Natural killer cell treated with Interleukin-12 subunit alpha and Interleukin-12 subunit beta and Interleukin-15 and Interleukin-18, amount 100 ng/mL, for 72 hours (primary cell): ENCODE measurements around the gene NFAT5. TPM values are rescaled to one million over a fixed set of nuclear protein-coding genes. Genes with fewer than 3 reads are reported as not detected.

Experiments used
- ATAC-seq, 2 donors: fragments of 150-1000 bp; cut with Tn5 transposase in 1 of 2; sonication (Bioruptor Pico), chemical (Tn5 transposase) in 1 of 2; 2 replicates each; pipeline ENCODE4 v1.10.0; 2021
- DNase-seq: peaks from one replicate; pipeline ENCODE4 v3.0.0; 2022; ENCODE audit warnings: low spot score
- H3K27ac Mint-ChIP-seq, 2 donors: 1 replicate in 1 of 2; 2 replicates in 1 of 2; pipeline ENCODE4 v1.8.0; 2022; ENCODE audit warnings: mixed read lengths in 2 of 2, mild to moderate bottlenecking in 1 of 2, moderate library complexity in 1 of 2
- H3K27me3 Mint-ChIP-seq, 2 donors: 1 replicate in 1 of 2; 2 replicates in 1 of 2; pipeline ENCODE4 v1.8.0; 2022; ENCODE audit warnings: mixed read lengths in 2 of 2
- H3K36me3 Mint-ChIP-seq: one replicate; pipeline ENCODE4 v1.8.0; 2022; ENCODE audit warnings: mixed read lengths
- H3K4me1 Mint-ChIP-seq, 2 donors: 1 replicate in 1 of 2; 2 replicates in 1 of 2; pipeline ENCODE4 v1.8.0; 2022; ENCODE audit warnings: low read depth in 2 of 2, mixed read lengths in 2 of 2, mild to moderate bottlenecking in 1 of 2
- H3K4me3 Mint-ChIP-seq: one replicate; pipeline ENCODE4 v1.8.0; 2022; ENCODE audit warnings: mixed read lengths
- H3K9me3 Mint-ChIP-seq: 2 replicates; pipeline ENCODE4 v1.8.0; 2022; ENCODE audit warnings: mixed read lengths
- total RNA-seq, 2 donors: library from RNA; stranded (reverse); gene quantifications; one replicate each; pipeline ENCODE4 v1.2.3, GENCODE V29; 2022

The NFAT5 gene
- total RNA-seq, 2 donors from 2014 or later = 106 to 152 TPM

DNA sequence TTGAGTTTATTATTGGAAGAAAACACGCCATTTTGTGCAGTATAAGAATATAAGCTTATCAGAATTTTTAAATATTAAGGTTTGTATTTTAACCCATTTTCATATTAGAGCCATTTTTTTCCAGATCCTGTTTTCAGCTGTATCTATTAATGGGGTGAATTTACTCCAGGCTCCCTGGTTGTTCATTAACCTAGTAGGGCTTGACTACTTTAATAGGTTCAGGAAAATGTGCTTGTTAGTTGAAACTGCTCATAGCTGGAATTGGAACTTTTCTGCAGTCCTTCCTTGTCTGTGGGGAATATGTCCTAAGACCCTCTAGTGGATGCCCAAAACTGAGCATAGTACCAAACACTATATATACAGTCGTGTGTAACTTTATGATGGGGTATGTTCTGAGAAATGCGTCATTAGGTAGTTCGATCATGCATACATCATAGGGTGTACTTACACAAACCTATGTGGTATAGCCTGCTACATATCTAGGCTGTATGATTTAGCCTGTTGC, 28.0 kb downstream of the NFAT5 start:
- ATAC-seq = no peak
- H3K27me3 Mint-ChIP-seq = no peaks in the 10 kb centered on the region
- H3K36me3 Mint-ChIP-seq = no peaks in the 10 kb centered on the region
- no peak overlapping the region for H3K4me3 Mint-ChIP-seq
- H3K9me3 Mint-ChIP-seq = no peaks in the 10 kb centered on the region
- no peak for DNase-seq
- H3K4me1 Mint-ChIP-seq = peaks cover 23 to 32% of the 10 kb centered on the region in 2 donors
- H3K27ac Mint-ChIP-seq = peak overlapping the region in 1 of 2 donors; percentile 47

DNA sequence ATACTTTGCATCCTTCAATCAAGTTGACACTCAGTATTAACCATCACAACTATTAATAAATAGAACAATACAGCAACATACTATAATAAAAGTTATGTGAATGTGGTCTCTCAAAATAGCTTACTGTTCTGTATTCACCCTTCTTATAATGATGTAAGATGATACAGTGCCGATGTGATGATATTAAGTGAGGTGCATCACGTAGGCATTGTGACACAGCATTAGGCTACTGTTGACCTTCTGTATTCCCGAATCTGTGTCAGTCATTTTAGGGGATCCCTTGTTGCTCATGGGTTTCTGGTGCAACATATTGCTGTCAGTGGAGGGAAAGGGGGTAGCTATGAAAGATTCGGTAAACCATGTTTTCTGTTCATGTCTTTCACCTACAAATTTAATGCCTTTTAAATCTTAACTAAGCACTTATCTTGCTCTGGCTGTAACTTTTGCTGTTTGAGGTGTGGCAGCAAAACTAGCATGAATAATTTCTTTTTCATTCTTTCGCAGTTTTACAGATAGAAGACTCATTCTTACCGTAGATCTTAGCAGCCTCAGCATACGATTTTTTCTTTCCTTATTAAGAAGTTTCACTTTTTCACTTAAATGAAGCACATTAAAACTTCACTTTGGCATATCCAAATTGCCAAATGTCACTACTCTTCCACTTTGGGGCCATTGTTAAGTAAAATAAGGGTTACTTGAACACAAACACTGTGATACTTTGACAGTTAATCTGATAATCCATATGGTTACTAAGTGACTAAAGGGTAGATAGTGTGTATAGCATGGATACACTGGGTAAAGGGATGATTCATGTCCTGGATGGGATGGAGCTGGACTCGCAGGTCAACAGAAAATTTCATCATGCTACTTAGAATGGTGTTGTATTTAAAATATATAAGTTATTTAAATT, 29.6 kb downstream of the NFAT5 start:
- no peak for ATAC-seq
- no peak overlapping the region for H3K27ac Mint-ChIP-seq

DNA sequence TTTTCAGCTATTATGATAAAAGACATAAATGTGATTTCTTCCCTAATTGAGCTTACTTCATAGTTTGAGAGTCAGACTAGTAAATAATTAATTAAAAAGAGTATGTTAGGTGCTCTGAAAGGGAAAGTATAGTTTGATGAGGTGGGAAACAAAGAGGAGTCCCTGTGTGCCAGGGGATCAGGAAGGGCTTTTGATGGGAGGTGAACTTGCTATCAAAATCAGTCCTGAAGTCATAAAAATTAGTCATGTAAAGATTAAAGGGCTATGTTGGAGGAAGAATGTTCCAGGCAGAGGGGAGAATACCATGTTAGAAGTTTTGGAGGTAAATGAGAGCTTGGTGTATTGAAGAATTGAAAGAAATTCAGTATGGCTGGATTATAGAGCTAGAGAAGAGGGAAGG, 31.0 kb downstream of the NFAT5 start:
- Mint-ChIP-seq H3K9me3 (no peaks in the 10 kb centered on the region), H3K27ac (no peak overlapping the region), H3K4me3 (no peak overlapping the region), H3K36me3 (no peaks in the 10 kb centered on the region), H3K4me1 (peaks cover 30 to 41% of the 10 kb centered on the region in 2 donors), H3K27me3 (no peaks in the 10 kb centered on the region)
- DNase-seq (no peak), ATAC-seq (no peak)

More for the DNA sequence above, 29.6 kb downstream of the NFAT5 start:
- Mint-ChIP-seq H3K27me3 (no peaks in the 10 kb centered on the region), H3K4me3 (no peak overlapping the region), H3K36me3 (no peaks in the 10 kb centered on the region), H3K9me3 (no peaks in the 10 kb centered on the region), H3K4me1 (peaks cover 28 to 40% of the 10 kb centered on the region in 2 donors)
- DNase-seq = no peak

DNA sequence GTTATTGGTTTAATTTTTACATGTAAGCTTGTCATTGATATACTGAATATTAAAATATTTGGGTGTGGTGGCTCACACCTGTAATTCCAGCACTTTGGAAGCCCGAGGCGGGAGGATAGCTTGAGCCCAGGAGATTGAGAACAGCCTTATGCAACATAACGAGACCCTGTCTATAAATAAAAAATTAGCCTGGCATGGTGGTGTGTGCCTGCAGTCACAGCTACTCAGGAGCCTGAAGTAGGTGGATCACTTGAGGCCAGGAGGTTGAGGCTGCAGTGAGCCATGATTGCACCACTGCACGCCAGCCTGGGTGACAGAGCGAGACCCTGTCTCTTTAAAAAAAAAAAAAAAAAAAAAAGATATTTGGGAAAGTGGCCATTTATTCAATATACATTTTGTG, 32.3 kb downstream of the NFAT5 start:
- no peak for ATAC-seq
- H3K9me3 Mint-ChIP-seq = no peaks in the 10 kb centered on the region
- H3K27ac Mint-ChIP-seq = no peak overlapping the region
- no peak overlapping the region for H3K4me3 Mint-ChIP-seq
- H3K36me3 Mint-ChIP-seq = no peaks in the 10 kb centered on the region
- peaks cover 30 to 41% of the 10 kb centered on the region in 2 donors for H3K4me1 Mint-ChIP-seq
- no peak for DNase-seq
- no peaks in the 10 kb centered on the region for H3K27me3 Mint-ChIP-seq

DNA sequence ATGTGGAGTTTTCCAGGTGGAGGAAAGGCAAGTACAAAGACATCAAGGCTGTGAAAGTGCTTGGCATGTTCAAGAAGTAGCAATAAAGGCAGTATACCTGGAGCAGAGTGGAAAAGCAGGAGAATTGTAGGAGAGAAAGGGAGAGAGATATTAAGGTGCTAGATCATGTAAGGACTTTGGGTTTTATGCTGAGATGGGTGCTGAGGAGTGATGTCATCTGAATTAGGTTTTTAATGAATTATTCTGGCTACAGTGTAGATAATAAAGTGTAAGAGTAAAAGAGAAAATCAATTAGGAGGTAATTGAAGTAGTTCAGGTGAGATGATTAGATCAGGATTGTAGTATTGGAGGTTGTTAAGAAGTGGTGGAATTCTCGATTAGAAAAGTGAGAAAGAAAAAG, 34.0 kb downstream of the NFAT5 start:
- H3K9me3 Mint-ChIP-seq = no peaks in the 10 kb centered on the region
- no peak overlapping the region for H3K27ac Mint-ChIP-seq
- H3K27me3 Mint-ChIP-seq = no peaks in the 10 kb centered on the region
- ATAC-seq = no peak
- DNase-seq = no peak
- peaks cover 34 to 40% of the 10 kb centered on the region in 2 donors for H3K4me1 Mint-ChIP-seq
- no peaks in the 10 kb centered on the region for H3K36me3 Mint-ChIP-seq
- no peak overlapping the region for H3K4me3 Mint-ChIP-seq

DNA sequence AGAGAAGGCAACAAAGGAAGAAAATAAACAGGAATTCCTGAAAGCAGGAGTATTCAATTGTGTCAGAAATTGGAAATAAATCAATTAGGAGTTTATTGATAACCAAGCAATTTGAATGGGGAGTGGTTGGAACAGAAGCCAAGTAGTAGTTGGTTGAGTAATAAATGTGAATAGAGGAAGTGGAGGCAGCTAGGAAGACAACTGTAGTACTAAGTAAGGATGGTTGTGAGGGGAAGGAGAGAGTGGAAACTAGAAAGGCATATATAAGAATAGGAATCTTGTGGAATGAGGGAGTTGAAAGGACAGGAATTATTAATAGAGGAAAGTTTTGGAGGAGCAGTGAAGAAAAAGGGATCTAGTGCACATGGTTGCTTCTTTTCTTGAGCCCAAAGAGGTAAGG, 34.4 kb downstream of the NFAT5 start:
- Mint-ChIP-seq H3K27ac (no peak overlapping the region), H3K4me1 (peaks cover 35 to 40% of the 10 kb centered on the region in 2 donors), H3K4me3 (no peak overlapping the region), H3K27me3 (no peaks in the 10 kb centered on the region), H3K9me3 (no peaks in the 10 kb centered on the region), H3K36me3 (no peaks in the 10 kb centered on the region)
- DNase-seq (no peak), ATAC-seq (no peak)

DNA sequence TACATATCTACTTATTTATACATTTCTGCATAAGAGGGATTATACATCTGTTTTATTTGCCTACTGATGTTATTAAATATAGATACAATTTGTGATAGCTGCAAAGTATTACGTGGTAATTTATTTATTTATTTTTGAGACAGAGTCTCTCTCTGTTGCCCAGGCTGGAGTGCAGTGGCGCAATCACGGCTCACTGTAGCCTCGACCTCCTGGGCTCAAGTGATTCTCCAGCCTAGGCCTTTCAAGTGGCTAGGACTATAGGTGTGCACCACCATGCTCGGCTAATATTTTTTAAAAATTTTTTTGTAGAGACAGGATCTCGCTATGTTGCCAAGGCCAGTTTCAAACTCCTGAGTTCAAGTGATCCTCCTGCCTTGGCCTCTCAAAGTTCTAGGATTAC, 35.5 kb downstream of the NFAT5 start:
- Mint-ChIP-seq H3K36me3 (no peaks in the 10 kb centered on the region), H3K4me3 (no peak overlapping the region), H3K27ac (no peak overlapping the region), H3K9me3 (no peaks in the 10 kb centered on the region), H3K27me3 (no peaks in the 10 kb centered on the region), H3K4me1 (peaks cover 27 to 36% of the 10 kb centered on the region in 2 donors)
- ATAC-seq (no peak), DNase-seq (no peak)

DNA sequence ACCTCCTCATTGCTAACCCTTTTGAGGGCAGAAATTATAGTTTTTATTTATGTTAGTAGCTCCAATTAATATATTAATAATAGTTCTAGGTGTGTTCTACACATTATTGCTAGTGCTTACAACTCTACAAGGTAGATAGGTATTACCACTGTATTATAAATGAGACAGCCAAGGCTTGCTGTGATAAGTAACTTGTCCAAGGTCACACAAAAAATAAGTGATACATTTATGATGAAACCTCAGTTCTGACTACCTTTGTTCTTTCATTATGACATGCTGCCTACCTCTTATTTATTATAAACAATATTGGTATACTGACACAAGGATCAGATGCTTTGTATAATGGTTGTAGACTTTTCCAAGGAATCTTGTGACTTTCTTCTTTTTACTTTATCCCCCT, 41.2 kb downstream of the NFAT5 start:
- H3K4me3 Mint-ChIP-seq = no peak overlapping the region
- DNase-seq (no peak), ATAC-seq (no peak)
- H3K36me3 Mint-ChIP-seq = no peaks in the 10 kb centered on the region
- no peaks in the 10 kb centered on the region for H3K9me3 Mint-ChIP-seq
- no peak overlapping the region for H3K27ac Mint-ChIP-seq
- H3K4me1 Mint-ChIP-seq = peaks cover 26 to 37% of the 10 kb centered on the region in 2 donors
- no peaks in the 10 kb centered on the region for H3K27me3 Mint-ChIP-seq

DNA sequence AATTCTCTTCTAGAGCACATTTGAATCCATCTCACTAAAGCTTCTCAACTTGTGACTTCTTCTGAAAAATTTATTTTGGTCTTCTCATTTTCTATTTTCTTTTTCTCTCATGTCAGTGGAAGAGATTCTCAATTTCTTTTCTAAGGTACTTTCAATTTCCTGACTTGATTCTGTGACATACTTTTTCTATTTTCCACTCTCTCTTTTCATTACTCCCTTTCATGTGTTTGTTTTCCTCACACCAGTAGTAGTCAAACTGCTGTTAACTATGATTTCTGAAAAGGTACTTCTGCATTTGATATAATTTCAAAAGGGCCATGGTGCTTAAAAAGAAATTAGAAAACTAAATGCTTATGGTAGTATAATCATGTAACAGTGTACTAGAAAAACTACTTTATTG, 41.9 kb downstream of the NFAT5 start:
- DNase-seq (no peak), ATAC-seq (no peak)
- no peaks in the 10 kb centered on the region for H3K36me3 Mint-ChIP-seq
- no peak overlapping the region for H3K4me3 Mint-ChIP-seq
- H3K27ac Mint-ChIP-seq = peak overlapping the region in 1 of 2 donors; percentile 38
- H3K4me1 Mint-ChIP-seq = peaks cover 26 to 40% of the 10 kb centered on the region in 2 donors
- H3K9me3 Mint-ChIP-seq = no peaks in the 10 kb centered on the region
- no peaks in the 10 kb centered on the region for H3K27me3 Mint-ChIP-seq

DNA sequence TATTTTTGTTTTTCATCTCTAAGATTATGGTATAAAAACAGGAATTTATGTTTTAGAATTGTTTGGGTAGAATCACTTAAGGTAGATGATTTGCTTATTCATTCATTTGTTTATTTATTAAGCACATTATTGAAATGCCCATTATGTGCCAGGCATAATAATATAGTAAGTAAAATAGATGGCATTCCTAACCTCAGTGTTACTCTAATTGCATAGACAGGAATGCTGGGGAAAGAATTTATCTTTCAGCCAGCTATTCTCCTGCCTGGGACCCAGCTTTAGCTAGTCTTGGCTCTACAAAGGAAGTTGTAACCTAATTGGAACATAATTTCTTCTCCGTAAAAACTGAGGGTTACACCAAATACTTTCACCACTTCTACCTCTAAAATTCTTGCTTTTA, 44.6 kb downstream of the NFAT5 start:
- Mint-ChIP-seq H3K36me3 (no peaks in the 10 kb centered on the region), H3K4me1 (peaks cover 32 to 49% of the 10 kb centered on the region in 2 donors), H3K27ac (no peak overlapping the region), H3K9me3 (no peaks in the 10 kb centered on the region), H3K4me3 (no peak overlapping the region), H3K27me3 (no peaks in the 10 kb centered on the region)
- DNase-seq (no peak), ATAC-seq (no peak)

DNA sequence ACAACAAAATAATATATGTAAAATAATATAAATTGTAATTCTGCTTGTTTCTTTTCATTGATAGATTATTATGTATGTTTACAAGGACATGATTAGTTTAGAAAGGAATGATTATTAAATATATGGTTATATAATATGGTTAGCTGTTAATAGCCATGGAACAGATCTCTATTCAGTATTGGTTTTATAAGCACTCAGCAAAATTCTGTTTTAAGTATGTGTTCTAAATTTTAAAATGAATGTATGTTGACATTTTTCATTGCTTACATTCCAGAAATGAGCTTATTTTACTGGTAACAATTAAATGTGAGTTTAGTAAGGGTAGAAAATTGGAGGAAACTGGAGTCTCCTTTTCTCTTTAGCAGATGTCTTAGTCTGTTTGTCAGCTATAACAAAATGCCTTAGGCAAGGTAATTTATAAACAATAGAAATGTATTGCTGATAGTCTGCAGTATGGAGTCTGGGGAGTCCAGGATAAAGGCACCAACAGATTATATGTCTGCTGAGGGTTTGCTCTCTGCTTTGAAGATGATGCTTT, 45.4 kb downstream of the NFAT5 start:
- Mint-ChIP-seq H3K27ac (no peak overlapping the region), H3K4me1 (peaks cover 40 to 54% of the 10 kb centered on the region in 2 donors), H3K9me3 (no peaks in the 10 kb centered on the region), H3K27me3 (no peaks in the 10 kb centered on the region), H3K36me3 (no peaks in the 10 kb centered on the region), H3K4me3 (no peak overlapping the region)
- no peak for ATAC-seq
- no peak for DNase-seq

DNA sequence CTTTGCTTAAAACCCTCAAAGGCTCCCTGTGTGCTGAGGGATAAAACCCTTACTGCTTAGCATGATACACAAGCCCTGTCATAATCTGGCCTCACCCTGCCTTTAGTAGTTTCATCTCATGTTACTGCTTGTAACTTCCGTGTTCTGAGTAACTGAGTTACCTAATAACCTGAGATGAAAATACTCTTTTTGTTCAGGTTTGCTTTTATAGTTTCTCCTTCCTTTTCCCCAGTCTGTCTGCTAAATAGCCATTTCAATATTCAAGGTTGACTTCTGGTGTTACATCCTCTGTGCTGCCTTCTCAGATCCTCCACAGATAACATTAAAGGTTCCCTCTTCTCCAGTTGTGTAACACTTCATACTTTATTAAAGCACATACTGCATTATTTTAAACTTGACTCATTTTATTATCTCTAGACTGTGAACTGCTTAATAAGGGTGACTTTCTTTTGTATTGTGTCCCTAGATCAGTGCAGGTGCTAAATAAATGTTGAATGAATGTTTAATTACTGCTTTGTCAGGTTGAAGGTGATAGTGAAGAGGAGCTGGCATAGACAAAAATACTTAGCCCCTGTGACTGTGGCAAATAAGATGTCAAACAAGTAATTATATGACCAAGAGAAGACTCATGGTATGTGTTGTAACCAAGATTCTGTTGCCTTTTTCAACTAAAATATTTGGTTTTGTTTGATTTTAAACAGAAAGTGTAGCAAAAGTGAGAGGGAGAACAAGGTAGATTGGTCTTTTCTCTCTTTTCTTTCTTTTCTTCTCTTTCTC, 47.8 kb downstream of the NFAT5 start:
- H3K9me3 Mint-ChIP-seq = no peaks in the 10 kb centered on the region
- H3K27ac Mint-ChIP-seq = peak overlapping the region; percentile 5 to 17
- ATAC-seq = peak in 1 of 2 donors; percentile 49

DNA sequence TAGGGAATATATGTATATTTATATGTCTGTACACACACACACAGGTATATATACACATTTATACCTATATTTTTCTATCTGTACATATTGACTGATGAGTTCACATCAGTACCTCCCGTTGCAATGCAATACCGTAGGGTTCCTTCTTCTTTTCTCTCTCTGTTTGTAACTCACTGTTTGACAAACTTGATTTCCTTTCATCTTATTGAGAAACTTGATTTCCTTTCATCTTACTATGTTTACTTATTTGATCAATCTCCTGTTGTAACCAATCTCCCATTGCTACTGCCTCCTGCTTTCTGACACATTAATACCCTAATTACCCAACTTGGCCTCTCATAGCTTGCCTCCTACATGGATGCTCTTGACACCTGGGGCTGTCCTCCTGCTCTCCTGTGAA, 49.8 kb downstream of the NFAT5 start:
- no peak for DNase-seq
- peaks cover 32 to 48% of the 10 kb centered on the region in 2 donors for H3K4me1 Mint-ChIP-seq
- H3K27ac Mint-ChIP-seq = peak overlapping the region in 1 of 2 donors; percentile 11

More for the DNA sequence above, 47.8 kb downstream of the NFAT5 start:
- Mint-ChIP-seq H3K36me3 (no peaks in the 10 kb centered on the region), H3K27me3 (no peaks in the 10 kb centered on the region), H3K4me1 (peaks cover 28 to 49% of the 10 kb centered on the region in 2 donors), H3K4me3 (no peak overlapping the region)
- no peak for DNase-seq

More for the DNA sequence above, 49.8 kb downstream of the NFAT5 start:
- H3K4me3 Mint-ChIP-seq = no peak overlapping the region
- ATAC-seq = no peak
- H3K36me3 Mint-ChIP-seq = no peaks in the 10 kb centered on the region
- H3K27me3 Mint-ChIP-seq = no peaks in the 10 kb centered on the region
- no peaks in the 10 kb centered on the region for H3K9me3 Mint-ChIP-seq
